Smooth muscle cell (in vitro differentiated cells): ENCODE results near the gene ADARB2. TPM values are rescaled to one million over a fixed set of nuclear protein-coding genes. Genes with fewer than 3 reads are reported as not detected.

Experiments used
- DNase-seq: peaks from one replicate; lab custom pipeline; 2025; ENCODE audit not compliant: unreplicated experiment; lab: John Stamatoyannopoulos, UW
- H2AFZ ChIP-seq: fragments of 200-600 bp; sonication (generic); 2 replicates; pipeline ENCODE4 v1.6.0; 2016; ENCODE audit warnings: antibody characterized with exemption, low read depth, mild to moderate bottlenecking
- H3F3A ChIP-seq: fragments of 200-600 bp; sonication (generic); 2 replicates; pipeline ENCODE4 v1.6.0; 2017; ENCODE audit warnings: antibody characterized with exemption, low read depth
- H3K27ac ChIP-seq: fragments of 200-600 bp; sonication (generic); 2 replicates; pipeline ENCODE4 v1.5.1; 2016; ENCODE audit warnings: low read depth, mild to moderate bottlenecking
- H3K27me3 ChIP-seq: fragments of 200-600 bp; sonication (generic); 2 replicates; pipeline ENCODE4 v1.6.1; 2016; ENCODE audit warnings: low read depth, mild to moderate bottlenecking
- H3K36me3 ChIP-seq: fragments of 200-600 bp; sonication (generic); 2 replicates; pipeline ENCODE4 v1.5.1; 2016; ENCODE audit warnings: low read depth
- H3K4me1 ChIP-seq: fragments of 200-600 bp; sonication (generic); 2 replicates; pipeline ENCODE4 v1.5.1; 2016; ENCODE audit warnings: low read depth
- H3K4me2 ChIP-seq: fragments of 200-600 bp; sonication (generic); 2 replicates; pipeline ENCODE4 v1.6.0; 2016; ENCODE audit warnings: mild to moderate bottlenecking
- H3K4me3 ChIP-seq: fragments of 200-600 bp; sonication (generic); 2 replicates; pipeline ENCODE4 v1.5.1; 2016; ENCODE audit warnings: mild to moderate bottlenecking
- H3K79me2 ChIP-seq: fragments of 200-600 bp; sonication (generic); 2 replicates; pipeline ENCODE4 v1.6.0; 2016; ENCODE audit warnings: low read depth, mild to moderate bottlenecking
- H3K9ac ChIP-seq: fragments of 200-600 bp; sonication (generic); 2 replicates; pipeline ENCODE4 v1.6.0; 2016; ENCODE audit warnings: low read depth
- H3K9me3 ChIP-seq: fragments of 200-600 bp; sonication (generic); replicated peaks from 2 replicates; pipeline ENCODE4 v1.5.1; 2016; ENCODE audit warnings: low read depth
- H4K20me1 ChIP-seq: fragments of 200-600 bp; sonication (generic); 2 replicates; pipeline ENCODE4 v1.6.0; 2016; ENCODE audit warnings: low read depth
- WGBS: methylation state at CpG from one replicate; pipeline ENCODE4 v1.1.7; 2016; ENCODE audit warnings: low lambda C conversion rate; 5-methylcytosine and 5-hydroxymethylcytosine counted together
- polyA plus RNA-seq: library from polyadenylated mRNA; unstranded; fragments of >200 nt; fragmentation: Nextera tagmentation; extraction: Ambion mirVana; gene quantifications from 2 replicates; pipeline ENCODE4 v1.2.1, GENCODE V29; 2016
- total RNA-seq: library from RNA; depleted of rRNA; stranded (reverse); fragments of >200 nt; gene quantifications from 2 replicates; pipeline ENCODE4 v1.2.3, GENCODE V29; 2014
- TF ChIP-seq, protein P1 (sequence below): fragments of 200-600 bp; sonication (generic); IDR thresholded peaks from 2 replicates; pipeline ENCODE4 v1.5.1; 2017; ENCODE audit warnings: borderline replicate concordance, mild to moderate bottlenecking, antibody characterized with exemption; ENCODE audit not compliant: insufficient read depth, poor library complexity, severe bottlenecking

Gene ADARB2
- total and polyA plus RNA-seq, 2 experiments from 2014 or later: 0.13 to 0.39 TPM

DNA sequence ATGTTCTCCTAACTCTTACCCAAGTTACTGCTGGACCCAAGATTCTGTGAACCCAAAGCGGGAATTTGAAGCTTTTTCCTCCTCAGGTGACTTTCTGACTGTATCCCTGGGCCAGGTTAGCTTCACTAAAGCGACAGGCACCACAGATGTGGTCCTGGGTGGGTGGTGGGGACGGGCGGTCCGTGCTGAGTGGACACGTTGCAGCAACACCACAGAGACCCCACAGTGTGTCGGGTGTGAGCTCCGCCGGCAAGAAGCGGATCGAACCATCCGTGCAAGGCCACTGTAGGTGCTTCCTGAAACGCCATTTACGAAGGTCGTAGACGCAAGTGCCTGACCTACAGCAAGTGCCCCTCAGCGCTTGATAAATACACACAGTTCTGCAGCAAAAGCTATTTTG is 325.9 kb downstream of the ADARB2 start:
- DNase-seq: no peak
- Histone ChIP-seq H3K4me3 (no peak overlapping the region), H3K4me2 (no peak overlapping the region), H4K20me1 (no peaks in the 10 kb centered on the region), H2AFZ (no peak overlapping the region), H3K9me3 (no peaks in the 10 kb centered on the region), H3K27ac (no peak overlapping the region), H3K27me3 (no peaks in the 10 kb centered on the region), H3K4me1 (no peaks in the 10 kb centered on the region), H3K36me3 (no peaks in the 10 kb centered on the region), H3F3A (no peaks in the 10 kb centered on the region), H3K79me2 (no peaks in the 10 kb centered on the region), H3K9ac (no peak overlapping the region)
- 94% methylated on average over 17 of the region's 17 CpGs for WGBS
- TF ChIP-seq, protein P1, sequence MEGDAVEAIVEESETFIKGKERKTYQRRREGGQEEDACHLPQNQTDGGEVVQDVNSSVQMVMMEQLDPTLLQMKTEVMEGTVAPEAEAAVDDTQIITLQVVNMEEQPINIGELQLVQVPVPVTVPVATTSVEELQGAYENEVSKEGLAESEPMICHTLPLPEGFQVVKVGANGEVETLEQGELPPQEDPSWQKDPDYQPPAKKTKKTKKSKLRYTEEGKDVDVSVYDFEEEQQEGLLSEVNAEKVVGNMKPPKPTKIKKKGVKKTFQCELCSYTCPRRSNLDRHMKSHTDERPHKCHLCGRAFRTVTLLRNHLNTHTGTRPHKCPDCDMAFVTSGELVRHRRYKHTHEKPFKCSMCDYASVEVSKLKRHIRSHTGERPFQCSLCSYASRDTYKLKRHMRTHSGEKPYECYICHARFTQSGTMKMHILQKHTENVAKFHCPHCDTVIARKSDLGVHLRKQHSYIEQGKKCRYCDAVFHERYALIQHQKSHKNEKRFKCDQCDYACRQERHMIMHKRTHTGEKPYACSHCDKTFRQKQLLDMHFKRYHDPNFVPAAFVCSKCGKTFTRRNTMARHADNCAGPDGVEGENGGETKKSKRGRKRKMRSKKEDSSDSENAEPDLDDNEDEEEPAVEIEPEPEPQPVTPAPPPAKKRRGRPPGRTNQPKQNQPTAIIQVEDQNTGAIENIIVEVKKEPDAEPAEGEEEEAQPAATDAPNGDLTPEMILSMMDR: no peak

- no peak overlapping the region for H3K4me3 ChIP-seq
- H2AFZ ChIP-seq: no peak overlapping the region
- no peaks in the 10 kb centered on the region for H3K79me2 ChIP-seq
- no peaks in the 10 kb centered on the region for H3K4me1 ChIP-seq
- TF ChIP-seq, protein P1: no peak
- H3K27me3 ChIP-seq: no peaks in the 10 kb centered on the region
- no peak overlapping the region for H3K4me2 ChIP-seq
- H3K9ac ChIP-seq: no peak overlapping the region
- no peak overlapping the region for H3K27ac ChIP-seq
- no peaks in the 10 kb centered on the region for H4K20me1 ChIP-seq
- no peaks in the 10 kb centered on the region for H3K9me3 ChIP-seq
- H3F3A ChIP-seq: no peaks in the 10 kb centered on the region
- WGBS: 93% methylated on average over 33 of the region's 33 CpGs
- H3K36me3 ChIP-seq: no peaks in the 10 kb centered on the region
- DNase-seq: no peak
These were observed 326.6 kb downstream of the ADARB2 start for GRCh38 chr10:1410469-1411395.

GRCh38 chr10:1410032-1410431 is 327.3 kb downstream of the ADARB2 start:
- Histone ChIP-seq H3K9ac (no peak overlapping the region), H3K4me1 (no peaks in the 10 kb centered on the region), H3K27ac (no peak overlapping the region), H3K4me3 (no peak overlapping the region), H3K4me2 (no peak overlapping the region), H3K27me3 (no peaks in the 10 kb centered on the region), H3K9me3 (no peaks in the 10 kb centered on the region), H3K36me3 (no peaks in the 10 kb centered on the region), H3K79me2 (no peaks in the 10 kb centered on the region), H4K20me1 (no peaks in the 10 kb centered on the region), H3F3A (no peaks in the 10 kb centered on the region), H2AFZ (no peak overlapping the region)
- TF ChIP-seq, protein P1: no peak
- 92% methylated on average over 10 of the region's 11 CpGs for WGBS
- DNase-seq: no peak
